ENCODE data around the gene CDCA5. TPM values are rescaled to one million over a fixed set of nuclear protein-coding genes. Genes with fewer than 3 reads are reported as not detected.

The CDCA5 gene
- total RNA-seq, 2 donors from 2014 or later: 48.1 to 82.6 TPM

DNA sequence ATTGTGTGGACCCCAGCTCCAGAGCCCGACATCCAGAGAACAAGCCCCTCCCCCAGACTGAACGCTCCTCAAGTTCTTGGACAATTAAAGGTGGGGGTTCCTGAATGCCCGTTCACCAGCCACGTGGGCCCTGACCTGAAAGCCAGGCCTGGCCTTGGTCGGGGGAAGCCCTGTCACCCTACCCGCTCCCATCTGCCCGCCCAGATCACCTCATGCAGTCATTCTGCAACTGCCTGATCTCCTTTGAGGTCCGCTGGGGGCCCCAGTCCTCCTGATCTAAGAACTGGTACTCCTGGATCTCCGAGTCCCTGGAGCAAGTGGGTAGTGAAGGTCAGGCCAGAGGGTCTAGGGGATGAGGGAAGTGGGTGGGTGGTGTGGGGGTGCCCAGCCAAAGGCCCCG is 16.4 kb downstream of the CDCA5 start:
- Histone ChIP-seq H3K27me3 (ENCODE audit: control insufficient read depth, insufficient read depth, low read length, poor library complexity, severe bottlenecking) (no peaks in the 10 kb centered on the region), H3K4me1 (ENCODE audit: control insufficient read depth, insufficient read depth, low read length) (peaks cover 4% of the 10 kb centered on the region), H3K36me3 (ENCODE audit: control insufficient read depth, insufficient read depth, low read length) (no peaks in the 10 kb centered on the region), H3K4me3 (ENCODE audit: low read length) (no peak overlapping the region), H3K9me3 (ENCODE audit: control insufficient read depth, low read length) (no peaks in the 10 kb centered on the region), H3K27ac (ENCODE audit: low read depth, low read length) (no peak overlapping the region), H3K9ac (ENCODE audit: extremely low read depth, low read length, poor library complexity, severe bottlenecking) (no peak overlapping the region)
- TF ChIP-seq, protein P1, sequence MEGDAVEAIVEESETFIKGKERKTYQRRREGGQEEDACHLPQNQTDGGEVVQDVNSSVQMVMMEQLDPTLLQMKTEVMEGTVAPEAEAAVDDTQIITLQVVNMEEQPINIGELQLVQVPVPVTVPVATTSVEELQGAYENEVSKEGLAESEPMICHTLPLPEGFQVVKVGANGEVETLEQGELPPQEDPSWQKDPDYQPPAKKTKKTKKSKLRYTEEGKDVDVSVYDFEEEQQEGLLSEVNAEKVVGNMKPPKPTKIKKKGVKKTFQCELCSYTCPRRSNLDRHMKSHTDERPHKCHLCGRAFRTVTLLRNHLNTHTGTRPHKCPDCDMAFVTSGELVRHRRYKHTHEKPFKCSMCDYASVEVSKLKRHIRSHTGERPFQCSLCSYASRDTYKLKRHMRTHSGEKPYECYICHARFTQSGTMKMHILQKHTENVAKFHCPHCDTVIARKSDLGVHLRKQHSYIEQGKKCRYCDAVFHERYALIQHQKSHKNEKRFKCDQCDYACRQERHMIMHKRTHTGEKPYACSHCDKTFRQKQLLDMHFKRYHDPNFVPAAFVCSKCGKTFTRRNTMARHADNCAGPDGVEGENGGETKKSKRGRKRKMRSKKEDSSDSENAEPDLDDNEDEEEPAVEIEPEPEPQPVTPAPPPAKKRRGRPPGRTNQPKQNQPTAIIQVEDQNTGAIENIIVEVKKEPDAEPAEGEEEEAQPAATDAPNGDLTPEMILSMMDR (conservative IDR thresholded peaks at IDR 0.05): no peak
- no peaks in the 10 kb centered on the region for H3K27me3 Mint-ChIP-seq (ENCODE audit: insufficient read depth)
- H3K9me3 Mint-ChIP-seq: no peaks in the 10 kb centered on the region
- H3K4me1 Mint-ChIP-seq: peaks cover 1% of the 10 kb centered on the region
- H3K27ac Mint-ChIP-seq: no peak overlapping the region
- H3K4me3 Mint-ChIP-seq: no peak overlapping the region
- 80 to 88% methylated on average over 1 to 10 of the region's 10 CpGs for WGBS, 2 experiments (ENCODE audit: insufficient coverage in 1 of 2, insufficient read length in 1 of 2)
- DNase-seq: no peak
- H3K36me3 Mint-ChIP-seq (ENCODE audit: low read depth): no peaks in the 10 kb centered on the region

DNA sequence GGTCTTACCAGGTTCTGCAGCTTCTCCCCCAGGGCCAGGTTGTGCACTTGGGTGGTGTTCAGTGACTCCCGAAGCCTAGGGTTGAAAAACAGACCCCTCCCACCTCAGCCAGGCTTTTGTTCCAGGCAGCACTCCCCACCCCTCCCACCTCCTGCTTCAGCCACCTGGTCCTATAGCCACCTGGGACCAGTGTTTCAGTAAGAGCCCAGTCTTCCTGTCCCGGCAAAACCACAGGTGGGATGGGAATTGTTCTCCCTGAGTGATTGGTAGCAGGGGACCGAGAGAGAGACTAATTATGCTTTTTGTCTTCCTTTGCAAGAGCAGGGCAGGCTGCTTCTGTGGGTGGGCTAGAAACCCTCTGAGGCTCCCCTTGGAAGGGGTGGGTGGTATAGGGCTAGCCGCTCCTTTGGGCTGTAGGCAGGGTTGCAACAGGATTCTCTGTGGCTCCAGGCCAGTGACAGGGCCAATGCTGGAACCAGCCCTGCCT is 17.0 kb downstream of the CDCA5 start:
- Histone ChIP-seq H3K27ac (ENCODE audit: low read depth, low read length) (no peak overlapping the region), H3K36me3 (ENCODE audit: control insufficient read depth, insufficient read depth, low read length) (no peaks in the 10 kb centered on the region), H3K4me3 (ENCODE audit: low read length) (no peak overlapping the region), H3K9me3 (ENCODE audit: control insufficient read depth, low read length) (no peaks in the 10 kb centered on the region), H3K27me3 (ENCODE audit: control insufficient read depth, insufficient read depth, low read length, poor library complexity, severe bottlenecking) (no peaks in the 10 kb centered on the region), H3K4me1 (ENCODE audit: control insufficient read depth, insufficient read depth, low read length) (peaks cover 4% of the 10 kb centered on the region), H3K9ac (ENCODE audit: extremely low read depth, low read length, poor library complexity, severe bottlenecking) (no peak overlapping the region)
- Mint-ChIP-seq H3K27ac (no peak overlapping the region), H3K9me3 (no peaks in the 10 kb centered on the region), H3K36me3 (ENCODE audit: low read depth) (no peaks in the 10 kb centered on the region), H3K4me3 (no peak overlapping the region), H3K27me3 (ENCODE audit: insufficient read depth) (no peaks in the 10 kb centered on the region), H3K4me1 (peaks cover 1% of the 10 kb centered on the region)
- DNase-seq: peak; percentile 64
- 76% methylated on average over 4 of the region's 4 CpGs; no CpG with 5 or more reads in 1 of the 2 experiments for WGBS, 2 experiments (ENCODE audit: insufficient coverage in 1 of 2, insufficient read length in 1 of 2)
- TF ChIP-seq, protein P1 (conservative IDR thresholded peaks at IDR 0.05): no peak

- Histone ChIP-seq H3K27me3 (ENCODE audit: control insufficient read depth, insufficient read depth, low read length, poor library complexity, severe bottlenecking) (no peaks in the 10 kb centered on the region), H3K4me1 (ENCODE audit: control insufficient read depth, insufficient read depth, low read length) (peaks cover 4% of the 10 kb centered on the region), H3K9ac (ENCODE audit: extremely low read depth, low read length, poor library complexity, severe bottlenecking) (no peak overlapping the region), H3K9me3 (ENCODE audit: control insufficient read depth, low read length) (no peaks in the 10 kb centered on the region), H3K4me3 (ENCODE audit: low read length) (no peak overlapping the region), H3K27ac (ENCODE audit: low read depth, low read length) (no peak overlapping the region), H3K36me3 (ENCODE audit: control insufficient read depth, insufficient read depth, low read length) (no peaks in the 10 kb centered on the region)
- no peak overlapping the region for H3K27ac Mint-ChIP-seq
- no peaks in the 10 kb centered on the region for H3K36me3 Mint-ChIP-seq (ENCODE audit: low read depth)
- H3K27me3 Mint-ChIP-seq (ENCODE audit: insufficient read depth): no peaks in the 10 kb centered on the region
- TF ChIP-seq, protein P1 (conservative IDR thresholded peaks at IDR 0.05): no peak
- H3K4me3 Mint-ChIP-seq: no peak overlapping the region
- WGBS, 2 experiments (ENCODE audit: insufficient coverage in 1 of 2, insufficient read length in 1 of 2): 87 to 89% methylated on average over 3 to 11 of the region's 11 CpGs
- H3K9me3 Mint-ChIP-seq: no peaks in the 10 kb centered on the region
- no peak for DNase-seq
- peaks cover 1% of the 10 kb centered on the region for H3K4me1 Mint-ChIP-seq
Measured at GRCh38 chr11:65066315-65066714, 17.5 kb downstream of the CDCA5 start.
